DMS79 treated with DMSO at 0.1 percent for 48 hours (cell line): Measurements from ENCODE around the gene KANSL2.
"Not testable (repeated sequence)": the region's sequence is repeated elsewhere in the genome, so short reads cannot be mapped to it uniquely, and the experiment has no call there.

ENCODE experiments used
- DNase-seq: peaks from one replicate; lab custom pipeline; 2025; lab: John Stamatoyannopoulos, UW

KANSL2 gene, protein sequence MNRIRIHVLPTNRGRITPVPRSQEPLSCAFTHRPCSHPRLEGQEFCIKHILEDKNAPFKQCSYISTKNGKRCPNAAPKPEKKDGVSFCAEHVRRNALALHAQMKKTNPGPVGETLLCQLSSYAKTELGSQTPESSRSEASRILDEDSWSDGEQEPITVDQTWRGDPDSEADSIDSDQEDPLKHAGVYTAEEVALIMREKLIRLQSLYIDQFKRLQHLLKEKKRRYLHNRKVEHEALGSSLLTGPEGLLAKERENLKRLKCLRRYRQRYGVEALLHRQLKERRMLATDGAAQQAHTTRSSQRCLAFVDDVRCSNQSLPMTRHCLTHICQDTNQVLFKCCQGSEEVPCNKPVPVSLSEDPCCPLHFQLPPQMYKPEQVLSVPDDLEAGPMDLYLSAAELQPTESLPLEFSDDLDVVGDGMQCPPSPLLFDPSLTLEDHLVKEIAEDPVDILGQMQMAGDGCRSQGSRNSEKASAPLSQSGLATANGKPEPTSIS

DNA sequence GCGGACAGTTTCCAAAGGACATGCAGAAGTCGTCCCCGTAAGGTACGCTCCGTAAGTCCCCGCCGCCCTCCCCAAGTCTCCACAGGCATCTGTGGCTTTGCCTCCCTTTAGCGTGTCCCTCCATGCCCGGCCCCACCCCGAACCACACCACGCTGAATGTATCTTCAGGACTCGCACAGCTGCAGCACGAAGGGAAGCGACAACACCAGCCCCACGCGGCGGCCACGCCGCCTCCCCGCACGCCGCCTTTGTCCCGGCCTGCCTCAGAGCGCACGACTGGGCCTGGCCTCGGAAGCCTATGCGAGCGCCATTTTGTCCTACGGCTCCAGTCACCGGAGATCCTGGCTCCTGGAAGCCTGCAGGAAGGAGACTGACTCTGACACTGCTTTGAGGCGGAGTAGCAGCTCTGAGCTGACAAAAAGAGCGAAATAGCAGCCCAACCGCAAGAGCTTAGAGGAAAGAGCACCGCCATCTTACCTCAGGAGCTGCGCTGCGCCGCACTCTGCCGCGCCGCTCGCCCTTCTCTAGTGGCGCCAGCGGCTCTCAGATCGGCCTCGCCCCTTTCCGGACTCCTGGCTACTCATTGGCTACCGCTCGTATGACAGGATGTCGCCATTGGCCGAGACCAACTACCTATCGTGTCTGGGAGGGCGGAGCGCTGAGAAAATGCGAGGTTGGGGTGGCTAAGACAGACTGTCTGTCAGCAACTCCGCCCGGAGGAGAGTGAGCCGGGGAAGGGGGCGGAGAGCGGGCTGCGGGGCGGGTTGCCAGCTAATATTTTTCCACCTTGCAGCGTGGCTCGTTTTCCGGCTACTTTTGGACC is at the start of gene KANSL2:
KANSL2 (minus strand) TSS at position 529 of the 823 bp plus-strand sequence. CDS start 606 bp downstream, outside the sequence.
- DNase-seq: peak; percentile 98

DNA sequence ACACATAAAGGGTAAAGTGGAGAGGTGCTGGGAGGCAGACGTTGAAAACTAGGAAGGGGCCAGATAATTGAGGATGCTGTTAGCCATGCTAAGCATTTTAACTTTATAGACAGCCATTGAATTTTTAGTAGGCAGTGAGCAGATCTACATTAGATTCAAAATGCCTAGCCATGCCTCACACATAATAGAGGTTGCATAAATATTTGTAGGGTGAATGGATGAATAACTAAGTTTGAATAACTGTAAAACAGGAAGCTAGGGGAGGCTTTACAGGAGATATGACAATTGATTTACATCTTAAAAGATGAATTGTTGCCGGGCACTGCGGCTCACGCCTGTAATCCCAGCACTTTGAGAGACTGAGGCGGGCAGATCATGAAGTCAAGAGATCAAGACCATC is 46.8 kb upstream of the KANSL2 start:
- DNase-seq: no peak

DNA sequence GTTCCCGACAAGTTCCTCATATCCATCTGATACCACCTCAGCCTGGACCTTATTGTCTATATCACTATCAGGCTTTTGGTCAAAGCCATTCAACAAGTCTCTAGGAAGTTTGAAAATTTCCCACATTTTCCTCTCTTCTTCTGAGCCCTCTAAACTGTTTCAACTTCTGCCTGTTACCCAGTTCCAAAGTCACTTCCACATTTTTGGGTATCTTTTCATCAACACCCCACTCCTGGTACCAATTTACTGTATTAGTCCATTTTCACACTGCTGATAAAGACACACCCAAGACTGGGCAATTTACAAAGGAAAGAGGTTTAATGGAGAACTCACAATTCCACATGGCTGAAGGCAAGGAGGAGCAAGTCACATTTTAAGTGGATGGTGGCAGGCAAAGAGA is 38.7 kb upstream of the KANSL2 start:
- DNase-seq: not testable (repeated sequence)

DNA sequence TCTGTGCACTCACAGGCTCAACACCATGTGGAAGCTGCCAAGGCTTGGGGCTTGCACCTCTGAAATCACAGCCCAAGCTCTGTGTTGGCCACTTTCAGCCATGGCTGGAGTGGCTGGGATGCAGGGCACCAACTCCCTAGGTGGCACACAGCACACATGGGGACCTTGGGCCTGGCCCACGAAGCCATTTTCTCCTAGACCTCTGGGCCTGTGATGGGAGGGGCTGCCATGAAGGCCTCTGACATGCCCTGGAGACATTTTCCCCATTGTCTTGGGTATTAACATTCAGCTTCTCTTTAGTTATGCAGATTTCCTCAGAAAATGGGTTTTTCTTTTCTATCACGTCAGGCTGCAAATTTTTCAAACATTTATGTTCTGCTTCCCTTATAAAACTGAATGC is 38.1 kb upstream of the KANSL2 start:
- not testable (repeated sequence) for DNase-seq

DNA sequence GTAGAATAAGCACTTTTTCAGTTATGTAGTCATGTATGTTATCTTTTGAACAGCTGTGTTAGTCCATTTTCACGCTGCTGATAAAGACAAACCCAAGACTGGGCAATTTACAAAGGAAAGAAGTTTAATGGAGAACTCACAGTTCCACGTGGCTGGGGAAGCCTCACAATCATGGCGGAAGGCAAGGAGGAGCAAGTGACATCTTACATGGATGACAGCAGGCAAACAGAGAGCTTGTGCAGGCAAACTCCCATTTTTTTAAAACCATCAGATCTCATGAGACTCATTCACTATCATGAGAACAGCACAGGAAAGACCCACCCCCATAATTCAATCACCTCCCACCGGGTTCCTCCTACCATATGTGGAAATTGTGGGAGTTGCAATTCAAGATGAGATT is 37.0 kb upstream of the KANSL2 start:
- not testable (repeated sequence) for DNase-seq

DNA sequence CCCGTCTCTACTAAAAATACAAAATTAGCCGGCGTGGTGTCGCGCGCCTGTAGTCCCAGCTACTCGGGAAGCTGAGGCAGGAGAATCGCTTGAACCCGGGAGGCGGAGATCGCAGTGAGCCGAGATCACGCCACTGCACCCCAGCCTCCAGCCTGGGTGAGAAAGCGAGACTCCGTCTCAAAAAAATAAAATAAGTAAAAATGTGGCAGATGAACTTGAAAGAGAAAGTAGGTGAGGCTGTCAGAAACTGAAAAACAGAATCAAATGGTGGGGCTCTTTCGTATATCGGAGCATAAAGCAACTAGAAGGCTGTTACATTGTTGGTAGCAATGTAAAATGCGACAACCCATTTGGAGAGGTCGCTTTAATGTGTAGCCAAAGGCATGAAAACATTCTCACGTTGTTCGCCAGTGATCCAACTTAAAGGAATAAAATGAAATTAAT is 35.2 kb upstream of the KANSL2 start:
- DNase-seq: no peak

DNA sequence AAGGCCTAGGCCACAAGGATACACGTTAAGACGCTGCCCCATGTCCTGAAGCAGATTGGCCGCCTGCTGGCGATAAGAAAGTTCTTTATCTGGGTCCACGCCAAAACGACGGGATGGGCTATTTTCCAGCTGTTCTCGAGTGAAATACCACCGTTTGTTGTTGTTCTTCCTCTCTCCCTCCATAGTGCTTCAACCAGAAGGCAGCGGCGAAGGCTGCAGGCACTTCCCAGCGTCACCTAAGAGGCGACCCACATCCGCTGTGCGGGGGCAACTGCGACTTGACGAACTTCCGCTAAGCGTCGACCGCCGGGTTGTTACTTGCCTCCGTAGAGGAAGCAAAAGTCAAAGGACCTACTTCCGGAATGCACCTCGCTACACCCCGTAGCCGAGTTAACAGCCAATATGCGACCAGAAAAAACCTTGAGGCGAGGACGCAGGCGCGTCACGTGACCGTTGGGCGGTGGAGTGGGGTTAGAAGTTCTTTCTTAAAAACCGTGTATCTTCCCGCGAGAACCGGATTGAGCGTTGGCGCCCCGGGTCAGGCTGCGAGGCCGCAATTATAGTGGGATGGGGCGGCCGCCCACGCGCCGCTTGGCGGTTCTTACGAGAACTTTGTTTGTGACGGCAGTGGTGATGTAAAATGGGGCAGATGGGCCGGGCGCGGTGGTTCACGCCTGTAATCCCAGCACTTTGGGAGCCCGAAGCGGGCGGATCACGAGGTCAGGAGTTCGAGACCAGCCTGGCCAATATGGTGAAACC is 34.6 kb upstream of the KANSL2 start, which contains the start of gene CCNT1:
CCNT1 (minus strand) TSS at position 215 of the 759 bp plus-strand sequence; CDS start at position 183, 32 bp downstream.
- DNase-seq: peak; percentile 99

DNA sequence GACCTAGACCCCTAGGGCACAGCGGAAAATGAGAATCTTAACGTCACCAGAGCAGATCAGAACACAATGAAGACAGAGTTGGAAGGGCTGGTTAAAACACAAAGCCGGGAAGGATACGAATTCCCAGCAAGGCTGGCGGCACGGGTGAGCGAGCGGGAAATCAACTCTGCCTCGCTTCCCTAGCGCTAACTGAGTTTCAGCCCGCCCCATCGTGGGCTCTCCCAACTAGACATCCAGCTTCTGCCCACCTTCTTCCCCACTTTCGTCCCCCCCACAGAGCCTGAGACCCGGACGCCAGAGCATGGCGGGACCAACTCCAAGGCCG is 34.1 kb upstream of the KANSL2 start:
- DNase-seq: no peak

DNA sequence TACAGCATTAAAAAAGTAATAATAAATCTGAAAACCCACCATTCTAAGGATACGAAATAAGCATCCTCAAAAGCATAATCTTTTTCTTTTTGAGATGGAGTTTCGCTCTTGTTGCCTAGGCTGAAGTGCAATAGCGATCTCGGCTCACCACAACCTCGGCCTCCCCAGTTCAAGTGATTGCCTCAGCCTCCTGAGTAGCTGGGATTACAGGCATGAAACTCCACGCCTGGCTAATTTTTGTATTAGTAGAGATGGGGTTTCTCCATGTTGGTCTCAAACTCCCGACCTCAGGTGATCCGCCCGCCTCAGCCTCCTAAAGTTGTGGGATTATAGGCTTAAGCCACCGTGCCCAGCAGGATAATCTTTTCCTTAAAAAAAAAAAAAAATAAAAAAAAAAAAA is 30.2 kb upstream of the KANSL2 start:
- no peak for DNase-seq

DNA sequence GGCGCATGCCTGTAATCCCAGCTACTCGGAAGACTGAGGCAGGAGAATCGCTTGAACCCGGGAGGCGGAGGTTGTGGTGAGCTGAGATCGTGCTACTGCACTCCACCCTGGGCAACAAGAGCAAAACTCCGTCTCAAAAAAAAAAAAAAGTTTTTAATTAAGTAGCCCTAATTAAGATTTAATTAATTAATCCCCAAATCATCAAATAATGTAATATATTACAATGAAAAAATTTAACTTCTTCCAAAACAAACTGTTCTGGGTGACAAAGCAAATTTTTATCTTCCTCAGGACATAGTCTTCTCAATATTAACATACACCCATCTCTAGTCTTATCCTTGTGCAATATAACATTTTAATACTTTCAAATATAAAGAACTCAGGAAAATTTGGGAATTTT is 16.8 kb upstream of the KANSL2 start:
- not testable (repeated sequence) for DNase-seq

DNA sequence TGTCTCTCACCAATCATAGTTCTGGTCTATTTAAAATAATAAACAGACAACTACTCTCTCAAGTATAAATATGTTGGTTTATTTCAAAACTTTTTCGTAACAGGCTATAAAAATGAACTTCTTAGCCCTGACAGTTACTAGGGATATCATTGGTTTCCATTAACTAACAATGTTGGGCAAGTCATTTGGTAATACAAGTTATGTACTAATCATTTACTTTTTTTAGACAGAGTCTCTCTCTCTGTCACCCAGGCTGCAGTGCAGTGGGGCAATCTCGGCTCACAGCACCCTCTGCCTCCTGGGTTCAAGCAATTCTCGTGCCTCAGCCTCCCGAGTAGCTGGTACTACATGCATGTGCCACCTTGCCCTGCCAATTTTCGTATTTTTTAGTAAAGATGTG is 14.6 kb upstream of the KANSL2 start:
- no peak for DNase-seq

DNA sequence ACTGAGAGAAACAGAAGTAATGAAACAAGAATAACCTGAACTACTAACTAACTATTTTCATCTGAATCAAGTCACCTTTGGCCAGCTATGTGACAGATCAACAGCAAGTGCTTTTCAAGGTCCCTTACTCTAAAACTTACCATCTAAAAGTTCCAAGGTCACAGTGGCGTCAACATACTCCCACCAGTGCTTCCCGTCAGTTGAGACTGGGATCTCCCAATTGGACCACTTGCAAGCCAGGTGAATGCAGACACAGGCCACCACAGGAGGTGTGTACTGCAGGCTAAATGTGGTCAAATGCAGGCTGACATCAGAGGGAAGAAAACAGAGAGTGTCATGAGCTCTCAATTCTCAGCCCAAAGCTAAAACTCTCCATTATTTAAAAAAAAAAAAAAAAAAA is 13.8 kb upstream of the KANSL2 start:
- DNase-seq: no peak

DNA sequence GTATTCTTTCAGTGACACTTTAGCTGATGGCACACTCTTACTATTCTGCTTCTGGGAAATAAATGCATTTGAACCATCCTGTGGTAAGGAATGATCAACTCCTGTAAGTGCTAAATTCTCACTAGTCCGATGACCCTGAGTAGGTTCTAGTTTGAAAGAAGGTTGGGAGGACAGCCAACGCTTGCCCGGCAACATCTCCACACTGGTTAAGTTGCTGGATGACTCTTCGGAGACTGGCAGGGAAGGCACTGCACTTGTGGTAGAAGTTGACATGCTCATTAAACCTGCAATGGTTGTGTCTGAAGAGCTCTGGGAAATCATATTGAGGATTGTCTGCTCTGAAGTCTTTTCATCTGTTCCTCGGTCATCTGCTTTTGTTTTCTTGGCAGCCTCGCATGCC is 12.0 kb upstream of the KANSL2 start:
- no peak for DNase-seq

DNA sequence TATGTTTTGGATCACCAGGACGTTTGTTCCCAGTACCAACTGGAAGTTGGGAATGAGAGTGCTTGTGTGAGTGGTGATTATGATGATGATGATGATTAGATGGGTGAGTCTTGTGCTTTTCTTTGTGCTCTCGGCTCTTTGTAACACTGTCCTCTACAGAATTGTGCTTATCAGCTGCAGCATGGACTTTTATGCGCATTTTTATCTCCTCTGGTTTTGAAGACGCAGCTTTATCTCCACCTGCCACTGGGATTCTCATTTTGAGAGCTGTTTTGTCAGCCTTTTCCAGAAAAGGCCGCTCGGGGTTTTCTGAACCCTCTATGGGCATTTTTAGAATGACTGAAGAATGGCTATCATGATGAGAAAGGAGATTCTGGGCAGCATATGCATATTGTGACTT is 11.5 kb upstream of the KANSL2 start:
- DNase-seq: no peak

DNA sequence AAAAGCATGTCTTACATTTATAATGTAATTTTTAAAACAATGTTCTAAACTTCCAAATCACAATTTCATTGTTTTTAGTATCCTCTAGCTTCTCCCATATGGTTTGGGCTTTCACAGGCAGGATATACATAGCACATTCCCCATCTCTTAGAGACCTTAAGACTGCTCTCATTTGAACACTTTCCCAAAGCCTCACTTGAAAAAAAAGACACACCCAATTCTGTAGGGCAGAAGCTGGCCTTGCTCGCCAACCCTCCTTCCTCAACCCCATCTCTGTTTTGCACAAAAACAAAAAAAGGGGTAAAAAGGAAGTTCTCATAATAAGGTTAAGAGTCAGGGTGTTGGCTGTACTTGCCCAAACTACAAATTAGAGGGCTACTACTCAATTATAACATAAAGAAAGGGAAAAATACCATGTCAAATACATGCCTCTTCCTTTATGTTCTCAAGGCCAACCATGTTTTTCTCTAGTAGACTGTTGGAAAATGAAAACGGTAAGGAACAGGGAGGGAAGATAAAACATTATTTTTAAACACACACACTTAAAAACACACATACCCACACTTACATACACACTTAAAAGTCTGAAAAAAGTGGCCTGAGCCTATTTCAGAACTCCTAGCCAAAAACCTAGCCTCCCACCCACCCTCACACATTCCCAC is 9.9 kb upstream of the KANSL2 start:
- DNase-seq: no peak

DNA sequence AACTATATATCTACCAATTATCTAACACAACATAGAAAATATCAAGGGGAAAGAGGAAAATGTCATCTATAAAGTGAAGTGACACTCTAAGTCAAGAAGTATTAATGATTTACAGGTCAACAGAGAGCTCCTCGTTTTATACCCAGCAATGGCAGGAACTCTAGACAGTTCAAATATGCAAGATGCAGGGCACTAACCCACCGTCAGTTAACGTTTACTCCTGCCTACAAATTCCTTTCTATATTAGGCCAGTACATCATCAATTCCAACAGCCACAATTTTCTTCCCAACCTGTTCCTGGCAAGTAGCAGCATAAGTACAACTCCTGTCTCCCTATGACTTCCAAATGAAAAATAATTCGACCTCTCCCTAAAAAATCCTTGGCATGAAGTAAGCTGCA is 9.0 kb upstream of the KANSL2 start:
- no peak for DNase-seq

DNA sequence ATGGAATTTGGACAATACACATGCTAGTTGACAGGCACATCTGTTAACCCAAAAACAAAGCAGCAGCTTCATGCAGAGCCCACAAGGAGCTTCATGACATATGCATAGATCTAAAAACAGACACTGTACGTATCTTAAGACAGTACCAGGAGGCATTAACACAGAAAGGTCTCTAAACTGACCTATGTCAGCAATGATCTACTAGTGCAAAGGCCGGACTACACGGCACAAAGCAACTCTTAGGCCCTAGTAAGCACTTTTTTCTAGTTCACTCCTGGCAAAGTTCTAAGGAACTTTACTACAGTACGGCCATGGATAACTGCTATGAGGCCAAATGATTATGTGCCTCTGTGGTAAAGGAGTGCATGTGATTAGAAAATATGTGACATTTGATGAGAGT is 8.4 kb upstream of the KANSL2 start:
- DNase-seq: no peak

DNA sequence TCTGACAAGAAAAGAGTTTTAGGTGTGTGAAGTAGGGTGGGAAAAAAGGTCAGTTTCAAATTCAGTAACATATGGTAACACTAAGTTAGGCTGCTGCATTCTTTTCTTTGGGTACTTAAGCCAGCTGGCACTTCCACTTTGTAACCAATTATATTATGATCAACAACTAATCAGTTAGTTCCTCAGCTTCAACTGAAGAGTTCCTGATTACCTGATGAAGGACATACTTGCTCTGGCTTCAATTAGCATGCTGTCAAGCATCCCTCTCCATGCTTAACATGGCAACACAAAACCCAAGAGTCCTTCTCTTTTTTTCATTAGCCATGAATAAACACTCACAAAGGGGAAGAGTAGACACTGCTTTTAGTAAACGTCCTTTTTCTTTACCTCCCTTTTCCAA is 6.8 kb upstream of the KANSL2 start:
- no peak for DNase-seq

DNA sequence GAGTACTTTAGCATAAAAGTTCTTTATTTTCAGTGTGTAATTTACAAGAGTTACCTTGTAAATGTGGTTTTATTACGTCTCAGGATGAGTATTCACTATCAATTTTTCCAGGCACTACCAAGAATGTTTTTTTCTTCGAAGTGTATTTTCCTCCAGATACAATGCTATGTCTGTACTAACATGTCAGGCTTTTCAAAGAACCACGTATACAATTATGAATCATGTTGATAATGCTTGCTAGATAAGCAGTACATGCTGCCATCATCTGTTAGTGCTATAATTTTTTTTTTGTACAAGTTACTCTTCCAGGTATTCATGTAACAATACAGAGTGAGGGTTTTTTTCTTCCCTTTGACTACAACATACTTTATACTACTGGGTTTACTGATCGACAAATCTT is 5.6 kb upstream of the KANSL2 start:
- DNase-seq: no peak

DNA sequence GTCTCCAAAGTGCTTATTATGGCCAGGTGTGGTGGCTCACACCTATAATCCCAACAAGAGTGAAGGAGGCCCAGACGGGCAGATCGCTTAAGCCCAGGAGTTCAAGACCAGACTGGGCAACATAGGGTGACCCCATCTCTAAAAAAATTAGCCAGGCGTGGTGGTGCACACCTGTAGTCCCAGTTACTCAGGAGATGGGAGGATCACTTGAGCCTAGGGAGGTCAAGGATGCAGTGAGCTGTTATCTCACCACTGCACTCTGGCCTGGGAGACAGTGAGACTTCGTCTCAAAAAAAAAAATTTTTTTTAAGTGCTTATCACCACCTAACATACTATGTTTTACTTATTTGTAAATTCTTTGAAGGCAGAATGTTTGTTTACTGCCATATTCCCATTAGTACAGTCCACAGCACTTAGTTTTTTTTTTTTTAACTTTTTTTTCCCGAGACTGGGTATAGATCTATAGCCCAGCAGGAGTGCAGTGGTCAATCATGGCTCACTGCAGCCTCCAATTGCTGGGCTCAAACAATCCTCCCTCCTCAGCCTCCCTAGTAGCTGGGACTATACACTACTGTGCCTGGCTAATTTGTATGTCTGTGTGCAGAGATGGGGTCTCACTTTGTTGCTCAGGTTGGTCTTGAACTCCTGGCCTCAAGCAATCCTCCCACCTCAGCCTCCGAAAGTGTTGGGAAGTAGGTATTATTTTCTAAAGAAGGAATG is 4.7 kb upstream of the KANSL2 start:
- no peak for DNase-seq

DNA sequence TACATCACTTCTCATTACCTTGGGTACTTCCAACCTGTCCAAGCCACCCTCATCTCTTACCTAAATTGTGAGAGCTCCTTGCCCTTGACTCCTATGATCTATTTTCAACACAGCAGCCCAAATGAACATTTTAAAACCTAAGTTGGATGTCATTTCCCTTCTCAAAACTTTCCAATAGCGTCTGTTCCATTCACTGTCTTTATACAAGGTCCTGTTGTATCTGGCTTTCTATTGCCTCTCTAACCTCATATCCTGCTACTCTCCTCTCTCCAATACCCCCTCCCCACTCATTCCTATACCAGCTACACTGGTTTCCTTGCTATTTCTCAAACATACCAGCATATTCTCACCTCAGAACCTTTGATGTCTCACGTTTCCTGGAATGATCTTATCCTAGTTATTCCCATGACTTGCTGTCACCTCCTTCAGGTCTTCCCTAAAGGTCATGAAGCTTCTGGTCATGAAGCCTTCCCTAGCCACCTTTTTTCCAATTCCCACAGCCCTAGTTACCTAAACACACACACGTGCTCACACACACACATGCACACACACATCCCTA is 4.1 kb upstream of the KANSL2 start:
- no peak for DNase-seq
